ENCODE results near the gene MT1X.
"Not testable (repeated sequence)": the region's sequence is repeated elsewhere in the genome, so short reads cannot be mapped to it uniquely, and the experiment has no call there.

DNA sequence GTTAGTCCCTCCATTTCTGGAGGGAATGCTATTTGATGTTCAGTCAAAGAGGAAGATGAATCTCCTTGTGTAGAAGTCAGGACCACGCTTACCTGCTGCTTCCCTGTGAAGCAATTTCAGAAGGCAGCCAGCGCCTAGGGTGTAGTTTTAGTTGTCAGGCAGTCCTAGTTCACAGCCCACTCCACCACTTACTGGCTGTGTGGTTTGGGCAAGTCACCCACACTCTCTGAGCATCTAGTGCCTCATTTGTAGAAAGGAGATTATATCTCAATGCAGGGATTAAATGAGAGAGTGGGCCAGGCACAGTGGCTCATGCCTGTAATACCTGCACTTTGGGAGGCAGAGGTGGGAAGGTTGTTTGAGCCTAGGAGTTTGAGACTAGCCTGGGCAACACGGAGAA lies 10.1 kb upstream of the MT1X start:
- TF ChIP-seq, protein P1, sequence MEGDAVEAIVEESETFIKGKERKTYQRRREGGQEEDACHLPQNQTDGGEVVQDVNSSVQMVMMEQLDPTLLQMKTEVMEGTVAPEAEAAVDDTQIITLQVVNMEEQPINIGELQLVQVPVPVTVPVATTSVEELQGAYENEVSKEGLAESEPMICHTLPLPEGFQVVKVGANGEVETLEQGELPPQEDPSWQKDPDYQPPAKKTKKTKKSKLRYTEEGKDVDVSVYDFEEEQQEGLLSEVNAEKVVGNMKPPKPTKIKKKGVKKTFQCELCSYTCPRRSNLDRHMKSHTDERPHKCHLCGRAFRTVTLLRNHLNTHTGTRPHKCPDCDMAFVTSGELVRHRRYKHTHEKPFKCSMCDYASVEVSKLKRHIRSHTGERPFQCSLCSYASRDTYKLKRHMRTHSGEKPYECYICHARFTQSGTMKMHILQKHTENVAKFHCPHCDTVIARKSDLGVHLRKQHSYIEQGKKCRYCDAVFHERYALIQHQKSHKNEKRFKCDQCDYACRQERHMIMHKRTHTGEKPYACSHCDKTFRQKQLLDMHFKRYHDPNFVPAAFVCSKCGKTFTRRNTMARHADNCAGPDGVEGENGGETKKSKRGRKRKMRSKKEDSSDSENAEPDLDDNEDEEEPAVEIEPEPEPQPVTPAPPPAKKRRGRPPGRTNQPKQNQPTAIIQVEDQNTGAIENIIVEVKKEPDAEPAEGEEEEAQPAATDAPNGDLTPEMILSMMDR (IDR thresholded peaks at IDR 0.05; ENCODE audit: low read depth, low read length), result not testable (repeated sequence)
- TF ChIP-seq EZH2phosphoT487 (IDR thresholded peaks at IDR 0.05; ENCODE audit: low read depth), result not testable (repeated sequence)
